Neural cell (in vitro differentiated cells): Measurements from ENCODE around the gene FRMD4A. TPM values are rescaled to one million over a fixed set of nuclear protein-coding genes. Genes with fewer than 3 reads are reported as not detected.

Source experiments
- H2AFZ ChIP-seq: fragments of 200-600, 300-800 bp; sonication (generic), shearing (Covaris generic); 2 replicates; pipeline ENCODE4 v1.6.0; 2014; ENCODE audit warnings: low read depth, mild to moderate bottlenecking, antibody characterized with exemption, low read length, moderate library complexity
- H3F3A ChIP-seq: fragments of 200-600 bp; shearing (Covaris generic); 2 replicates; pipeline ENCODE4 v1.6.1; 2016; ENCODE audit warnings: mild to moderate bottlenecking, moderate library complexity, mixed read lengths, antibody characterized with exemption, low read length; ENCODE audit not compliant: insufficient read depth, poor library complexity, severe bottlenecking
- H3K27ac ChIP-seq: fragments of 200-600, 300-800 bp; sonication (generic), shearing (Covaris generic); 2 replicates; pipeline ENCODE4 v1.5.1; 2014; ENCODE audit warnings: mild to moderate bottlenecking, low read length, moderate library complexity
- H3K27me3 ChIP-seq: fragments of 300-800, 200-600 bp; sonication (generic), shearing (Covaris generic); 2 replicates; pipeline ENCODE4 v1.6.0; 2014; ENCODE audit warnings: mild to moderate bottlenecking, low read depth, low read length, moderate library complexity; ENCODE audit not compliant: insufficient read depth
- H3K36me3 ChIP-seq: fragments of 300-800, 200-600 bp; sonication (generic), shearing (Covaris generic); 2 replicates; pipeline ENCODE4 v1.5.1; 2014; ENCODE audit warnings: mild to moderate bottlenecking, antibody characterized with exemption, low read length, moderate library complexity; ENCODE audit not compliant: insufficient read depth
- H3K4me2 ChIP-seq: fragments of 300-800, 200-600 bp; sonication (generic), shearing (Covaris generic); 2 replicates; pipeline ENCODE4 v1.6.0; 2014; ENCODE audit warnings: mild to moderate bottlenecking, low read length
- H3K4me3 ChIP-seq: fragments of 300-800, 200-600 bp; sonication (generic), shearing (Covaris generic); 2 replicates; pipeline ENCODE4 v1.5.1; 2014; ENCODE audit warnings: mild to moderate bottlenecking, low read length, moderate library complexity
- H3K79me2 ChIP-seq: fragments of 200-600 bp; shearing (Covaris generic); replicated peaks from 2 replicates; pipeline ENCODE4 v1.6.0; 2014; ENCODE audit warnings: mild to moderate bottlenecking, low read length, moderate library complexity; ENCODE audit not compliant: insufficient read depth
- H3K9ac ChIP-seq: fragments of 300-800, 200-600 bp; sonication (generic), shearing (Covaris generic); 2 replicates; pipeline ENCODE4 v1.6.1; 2016; ENCODE audit warnings: mild to moderate bottlenecking, low read length, mixed read lengths
- H3K9me2 ChIP-seq: fragments of 200-600 bp; shearing (Covaris generic); 2 replicates; pipeline ENCODE4 v1.6.1; 2016; ENCODE audit warnings: mild to moderate bottlenecking, low read length, mixed read lengths; ENCODE audit not compliant: insufficient read depth
- H3K9me3 ChIP-seq: fragments of 200-600, 300-800 bp; sonication (generic), shearing (Covaris generic); 2 replicates; pipeline ENCODE4 v1.6.1; 2016; ENCODE audit warnings: mild to moderate bottlenecking, mixed run types, low read length, moderate library complexity, mixed read lengths
- H4K20me1 ChIP-seq: fragments of 200-600 bp; shearing (Covaris generic); 2 replicates; pipeline ENCODE4 v1.6.1; 2016; ENCODE audit warnings: mild to moderate bottlenecking, mixed run types; ENCODE audit not compliant: insufficient read depth
- EP300 ChIP-seq: fragments of 450-650 bp; conservative IDR thresholded peaks from 2 replicates; pipeline ENCODE4 v1.6.1; 2014; ENCODE audit warnings: antibody characterized with exemption, mild to moderate bottlenecking, moderate library complexity; ENCODE audit not compliant: poor library complexity, severe bottlenecking
- EZH2 ChIP-seq: fragments of 200-600, 300-800 bp; shearing (Covaris generic), sonication (generic); IDR thresholded peaks from 2 replicates; pipeline ENCODE4 v1.6.1; 2014; ENCODE audit warnings: antibody characterized with exemption, low read length, borderline replicate concordance, mild to moderate bottlenecking; ENCODE audit not compliant: insufficient read depth, poor library complexity, severe bottlenecking
- MXI1 ChIP-seq: fragments of 450-650 bp; conservative IDR thresholded peaks from 2 replicates; pipeline ENCODE4 v1.6.1; 2014; ENCODE audit warnings: antibody characterized with exemption, mild to moderate bottlenecking; ENCODE audit not compliant: poor library complexity, severe bottlenecking
- POLR2AphosphoS5 ChIP-seq: IDR thresholded peaks from 2 replicates; pipeline ENCODE4 v1.6.1; 2012
- RAD21 ChIP-seq: fragments of 450-650 bp; conservative IDR thresholded peaks from 2 replicates; pipeline ENCODE4 v1.6.1; 2014; ENCODE audit warnings: antibody characterized with exemption, mild to moderate bottlenecking, moderate library complexity
- SMC3 ChIP-seq: fragments of 450-650 bp; conservative IDR thresholded peaks from 2 replicates; pipeline ENCODE4 v1.6.1; 2014; ENCODE audit warnings: antibody characterized with exemption, mild to moderate bottlenecking, moderate library complexity; ENCODE audit not compliant: poor library complexity
- TAF1 ChIP-seq: IDR thresholded peaks from 2 replicates; pipeline ENCODE4 v1.6.1; 2012; ENCODE audit warnings: low read depth
- polyA plus RNA-seq: library from polyadenylated mRNA; depleted of rRNA; stranded (reverse); fragments of >200 nt; gene quantifications from 2 replicates; pipeline ENCODE4 v1.2.3, GENCODE V29; 2014
- TF ChIP-seq, protein P1 (sequence below): IDR thresholded peaks from 2 replicates; pipeline ENCODE4 v1.6.1; 2012; ENCODE audit warnings: borderline replicate concordance
- TF ChIP-seq, protein P2 (sequence below): fragments of 450-650 bp; IDR thresholded peaks from 2 replicates; pipeline ENCODE4 v1.5.1; 2014; ENCODE audit warnings: antibody characterized with exemption, mild to moderate bottlenecking, moderate library complexity; ENCODE audit not compliant: poor library complexity, severe bottlenecking

The FRMD4A gene
- polyA plus RNA-seq, 1 donor from 2014 or later = 36.5 TPM

DNA sequence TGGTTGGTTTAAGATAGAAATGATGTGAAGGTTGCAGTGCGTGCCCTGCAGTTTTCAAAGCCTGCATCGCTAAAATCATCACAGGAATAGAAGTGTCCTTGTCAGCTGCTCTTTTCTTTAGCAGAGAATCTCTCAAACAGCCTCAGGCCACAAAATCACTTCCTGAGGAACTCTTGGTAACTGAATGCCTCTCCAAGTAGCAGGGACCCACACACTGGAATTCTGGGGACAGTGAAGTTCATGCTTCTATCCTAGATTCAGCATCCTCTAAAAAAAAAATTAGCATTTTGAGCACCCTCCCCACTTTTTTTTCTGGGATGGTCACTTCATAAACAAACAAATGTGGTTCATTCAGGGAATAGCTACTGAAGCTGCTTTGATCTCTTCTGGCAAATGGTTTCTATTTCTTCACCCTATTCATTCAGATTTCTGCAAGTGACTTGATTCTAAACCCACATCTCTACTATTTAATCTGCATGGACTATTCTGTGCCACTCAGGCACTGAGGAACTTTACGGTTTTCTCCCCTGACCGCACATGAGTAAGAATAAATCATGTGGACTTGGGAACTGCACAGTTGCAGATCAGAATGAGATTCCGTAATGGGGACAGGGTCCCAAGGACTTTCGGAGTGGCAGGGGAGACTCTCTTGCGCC, 306.9 kb downstream of the FRMD4A start:
- H2AFZ ChIP-seq = no peak overlapping the region
- H3F3A ChIP-seq = no peaks in the 10 kb centered on the region
- H3K4me2 ChIP-seq = no peak overlapping the region
- H3K36me3 ChIP-seq = no peaks in the 10 kb centered on the region
- H3K9me2 ChIP-seq = no peaks in the 10 kb centered on the region
- no peak overlapping the region for H3K4me3 ChIP-seq
- H3K27me3 ChIP-seq = no peaks in the 10 kb centered on the region
- H3K9ac ChIP-seq = no peak overlapping the region
- H3K27ac ChIP-seq = no peak overlapping the region
- H4K20me1 ChIP-seq = no peaks in the 10 kb centered on the region
- TF ChIP-seq TAF1 (no peak), SMC3 (no peak), EZH2 (no peak), RAD21 (no peak), MXI1 (no peak), POLR2AphosphoS5 (no peak), EP300 (no peak)
- TF ChIP-seq, protein P1, sequence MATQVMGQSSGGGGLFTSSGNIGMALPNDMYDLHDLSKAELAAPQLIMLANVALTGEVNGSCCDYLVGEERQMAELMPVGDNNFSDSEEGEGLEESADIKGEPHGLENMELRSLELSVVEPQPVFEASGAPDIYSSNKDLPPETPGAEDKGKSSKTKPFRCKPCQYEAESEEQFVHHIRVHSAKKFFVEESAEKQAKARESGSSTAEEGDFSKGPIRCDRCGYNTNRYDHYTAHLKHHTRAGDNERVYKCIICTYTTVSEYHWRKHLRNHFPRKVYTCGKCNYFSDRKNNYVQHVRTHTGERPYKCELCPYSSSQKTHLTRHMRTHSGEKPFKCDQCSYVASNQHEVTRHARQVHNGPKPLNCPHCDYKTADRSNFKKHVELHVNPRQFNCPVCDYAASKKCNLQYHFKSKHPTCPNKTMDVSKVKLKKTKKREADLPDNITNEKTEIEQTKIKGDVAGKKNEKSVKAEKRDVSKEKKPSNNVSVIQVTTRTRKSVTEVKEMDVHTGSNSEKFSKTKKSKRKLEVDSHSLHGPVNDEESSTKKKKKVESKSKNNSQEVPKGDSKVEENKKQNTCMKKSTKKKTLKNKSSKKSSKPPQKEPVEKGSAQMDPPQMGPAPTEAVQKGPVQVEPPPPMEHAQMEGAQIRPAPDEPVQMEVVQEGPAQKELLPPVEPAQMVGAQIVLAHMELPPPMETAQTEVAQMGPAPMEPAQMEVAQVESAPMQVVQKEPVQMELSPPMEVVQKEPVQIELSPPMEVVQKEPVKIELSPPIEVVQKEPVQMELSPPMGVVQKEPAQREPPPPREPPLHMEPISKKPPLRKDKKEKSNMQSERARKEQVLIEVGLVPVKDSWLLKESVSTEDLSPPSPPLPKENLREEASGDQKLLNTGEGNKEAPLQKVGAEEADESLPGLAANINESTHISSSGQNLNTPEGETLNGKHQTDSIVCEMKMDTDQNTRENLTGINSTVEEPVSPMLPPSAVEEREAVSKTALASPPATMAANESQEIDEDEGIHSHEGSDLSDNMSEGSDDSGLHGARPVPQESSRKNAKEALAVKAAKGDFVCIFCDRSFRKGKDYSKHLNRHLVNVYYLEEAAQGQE = no peak
- TF ChIP-seq, protein P2, sequence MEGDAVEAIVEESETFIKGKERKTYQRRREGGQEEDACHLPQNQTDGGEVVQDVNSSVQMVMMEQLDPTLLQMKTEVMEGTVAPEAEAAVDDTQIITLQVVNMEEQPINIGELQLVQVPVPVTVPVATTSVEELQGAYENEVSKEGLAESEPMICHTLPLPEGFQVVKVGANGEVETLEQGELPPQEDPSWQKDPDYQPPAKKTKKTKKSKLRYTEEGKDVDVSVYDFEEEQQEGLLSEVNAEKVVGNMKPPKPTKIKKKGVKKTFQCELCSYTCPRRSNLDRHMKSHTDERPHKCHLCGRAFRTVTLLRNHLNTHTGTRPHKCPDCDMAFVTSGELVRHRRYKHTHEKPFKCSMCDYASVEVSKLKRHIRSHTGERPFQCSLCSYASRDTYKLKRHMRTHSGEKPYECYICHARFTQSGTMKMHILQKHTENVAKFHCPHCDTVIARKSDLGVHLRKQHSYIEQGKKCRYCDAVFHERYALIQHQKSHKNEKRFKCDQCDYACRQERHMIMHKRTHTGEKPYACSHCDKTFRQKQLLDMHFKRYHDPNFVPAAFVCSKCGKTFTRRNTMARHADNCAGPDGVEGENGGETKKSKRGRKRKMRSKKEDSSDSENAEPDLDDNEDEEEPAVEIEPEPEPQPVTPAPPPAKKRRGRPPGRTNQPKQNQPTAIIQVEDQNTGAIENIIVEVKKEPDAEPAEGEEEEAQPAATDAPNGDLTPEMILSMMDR = no peak
- no peaks in the 10 kb centered on the region for H3K9me3 ChIP-seq
- H3K79me2 ChIP-seq = no peaks in the 10 kb centered on the region

DNA sequence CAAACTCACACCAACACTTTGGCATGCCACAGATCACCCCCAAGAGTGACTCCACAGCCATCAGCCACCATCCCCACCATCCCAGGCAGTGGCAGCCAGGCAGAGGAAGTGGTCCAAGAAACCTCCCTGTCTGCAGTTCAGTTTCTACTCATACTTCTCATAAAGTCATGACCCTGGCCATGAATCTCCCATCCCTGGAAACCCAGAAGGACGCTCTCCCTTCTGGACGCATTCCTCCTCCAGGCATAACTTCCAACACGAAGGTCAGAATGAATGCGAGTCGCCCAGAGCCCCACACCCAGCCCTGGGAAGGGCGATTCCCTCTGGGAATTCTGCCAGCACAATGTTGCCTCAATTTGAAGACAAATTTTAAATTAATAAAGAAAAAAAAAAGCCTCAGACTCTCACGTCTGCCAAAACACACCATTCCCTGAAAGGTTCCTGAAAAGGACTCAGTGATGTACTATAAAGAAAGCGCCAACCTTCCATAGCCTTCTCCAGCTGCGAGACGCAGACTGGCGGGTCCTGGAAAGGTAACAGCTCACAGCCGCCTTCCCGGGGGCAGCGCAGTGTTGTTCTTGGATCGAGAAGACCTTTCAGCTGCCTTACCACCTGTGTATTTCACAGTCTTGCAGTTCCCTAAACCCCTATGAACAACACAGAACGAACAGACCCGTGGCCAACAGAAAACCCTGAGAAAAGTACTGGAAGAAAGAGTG, 307.6 kb downstream of the FRMD4A start:
- H3K27ac ChIP-seq = no peak overlapping the region
- H3K9ac ChIP-seq = no peak overlapping the region
- no peaks in the 10 kb centered on the region for H3K9me3 ChIP-seq
- no peaks in the 10 kb centered on the region for H3F3A ChIP-seq
- H3K4me2 ChIP-seq = no peak overlapping the region
- H3K4me3 ChIP-seq = no peak overlapping the region
- H3K79me2 ChIP-seq = no peaks in the 10 kb centered on the region
- H3K9me2 ChIP-seq = no peaks in the 10 kb centered on the region
- no peaks in the 10 kb centered on the region for H3K27me3 ChIP-seq
- H4K20me1 ChIP-seq = no peaks in the 10 kb centered on the region
- no peak overlapping the region for H2AFZ ChIP-seq
- no peaks in the 10 kb centered on the region for H3K36me3 ChIP-seq
- TF ChIP-seq, protein P1 = no peak
- TF ChIP-seq RAD21 (no peak), EP300 (no peak), TAF1 (no peak)
- TF ChIP-seq, protein P2 = no peak
